DOHH2 (cell line): Measurements from ENCODE around the gene CASP7.

ENCODE experiments used
- H3F3A ChIP-seq: fragments of 200-600 bp; sonication (generic), shearing (Covaris generic); 2 replicates; pipeline ENCODE4 v1.6.0; 2016; ENCODE audit warnings: antibody characterized with exemption, mild to moderate bottlenecking; ENCODE audit not compliant: control insufficient read depth, insufficient read depth
- H3K27ac ChIP-seq: fragments of 200-600 bp; sonication (generic); 2 replicates; pipeline ENCODE4 v1.5.1; 2014; ENCODE audit warnings: low read depth, mild to moderate bottlenecking, low read length, moderate library complexity
- H3K27me3 ChIP-seq: fragments of 200-600 bp; sonication (generic); 2 replicates; pipeline ENCODE4 v1.6.1; 2014; ENCODE audit warnings: mild to moderate bottlenecking, low read length, mixed read lengths; ENCODE audit not compliant: control insufficient read depth
- H3K36me3 ChIP-seq: fragments of 200-600 bp; sonication (generic); 2 replicates; pipeline ENCODE4 v1.6.1; 2014; ENCODE audit warnings: mild to moderate bottlenecking, low read length, moderate library complexity, mixed read lengths; ENCODE audit not compliant: control insufficient read depth
- H3K4me1 ChIP-seq: fragments of 200-600 bp; sonication (generic); 2 replicates; pipeline ENCODE4 v1.6.1; 2014; ENCODE audit warnings: mild to moderate bottlenecking, low read length, mixed read lengths; ENCODE audit not compliant: control insufficient read depth
- H3K4me2 ChIP-seq: fragments of 200-600 bp; sonication (generic); 2 replicates; pipeline ENCODE4 v1.6.0; 2014; ENCODE audit warnings: mild to moderate bottlenecking, low read length, moderate library complexity
- H3K4me3 ChIP-seq: fragments of 200-600 bp; sonication (generic); 2 replicates; pipeline ENCODE4 v1.5.1; 2014; ENCODE audit warnings: mild to moderate bottlenecking, low read length, mixed read lengths
- H3K79me2 ChIP-seq: fragments of 200-600 bp; sonication (generic); 2 replicates; pipeline ENCODE4 v1.6.1; 2014; ENCODE audit warnings: mild to moderate bottlenecking, low read length, mixed read lengths; ENCODE audit not compliant: control insufficient read depth
- H3K9me2 ChIP-seq: fragments of 200-600 bp; sonication (generic); replicated peaks from 2 replicates; pipeline ENCODE4 v1.6.1; 2014; ENCODE audit warnings: mild to moderate bottlenecking, low read length, mixed read lengths; ENCODE audit not compliant: control insufficient read depth
- H3K9me3 ChIP-seq: fragments of 200-600 bp; sonication (generic); 2 replicates; pipeline ENCODE4 v1.6.1; 2014; ENCODE audit warnings: antibody characterized with exemption, low read length, mixed read lengths; ENCODE audit not compliant: control insufficient read depth, insufficient read depth
- H4K20me1 ChIP-seq: fragments of 200-600 bp; sonication (generic); 2 replicates; pipeline ENCODE4 v1.6.0; 2014; ENCODE audit warnings: low read depth, mild to moderate bottlenecking, antibody characterized with exemption, low read length, moderate library complexity; ENCODE audit not compliant: control insufficient read depth, insufficient read depth
- EZH2phosphoT487 ChIP-seq: fragments of 200-600 bp; sonication (generic); IDR thresholded peaks from 2 replicates; pipeline ENCODE4 v1.6.1; 2017; ENCODE audit warnings: borderline replicate concordance, mild to moderate bottlenecking, antibody characterized with exemption, low read length, moderate library complexity, mixed read lengths
- TF ChIP-seq, protein P1 (sequence below): fragments of 200-600 bp; sonication (generic); IDR thresholded peaks from one replicate; pipeline ENCODE4 v1.5.1; 2014; ENCODE audit warnings: antibody characterized with exemption, mild to moderate bottlenecking, low read depth, low read length; ENCODE audit not compliant: poor library complexity, severe bottlenecking

CASP7 gene

DNA sequence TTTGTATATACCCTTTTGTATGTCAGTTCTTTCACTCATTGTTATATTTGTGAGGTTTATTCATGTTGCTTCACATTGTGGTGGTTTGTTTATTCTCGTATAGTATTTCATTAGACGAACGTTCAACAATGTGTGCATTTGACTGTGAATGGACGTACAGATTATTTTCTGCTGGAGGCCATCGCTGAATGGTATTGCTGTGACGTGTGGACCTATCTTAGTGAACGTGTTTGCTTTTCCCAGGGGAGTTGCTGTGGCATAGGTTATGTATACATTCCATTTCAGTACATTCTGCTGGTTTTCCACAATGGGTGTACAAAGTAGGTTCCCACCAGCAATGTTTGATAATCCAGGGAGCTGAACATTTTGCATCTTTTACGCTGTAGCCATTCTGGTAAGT, 40.7 kb downstream of the CASP7 start:
- no peaks in the 10 kb centered on the region for H4K20me1 ChIP-seq
- no peaks in the 10 kb centered on the region for H3K27me3 ChIP-seq
- H3K4me3 ChIP-seq: no peak overlapping the region
- H3K9me2 ChIP-seq: no peaks in the 10 kb centered on the region
- H3K9me3 ChIP-seq: no peaks in the 10 kb centered on the region
- TF ChIP-seq, protein P1, sequence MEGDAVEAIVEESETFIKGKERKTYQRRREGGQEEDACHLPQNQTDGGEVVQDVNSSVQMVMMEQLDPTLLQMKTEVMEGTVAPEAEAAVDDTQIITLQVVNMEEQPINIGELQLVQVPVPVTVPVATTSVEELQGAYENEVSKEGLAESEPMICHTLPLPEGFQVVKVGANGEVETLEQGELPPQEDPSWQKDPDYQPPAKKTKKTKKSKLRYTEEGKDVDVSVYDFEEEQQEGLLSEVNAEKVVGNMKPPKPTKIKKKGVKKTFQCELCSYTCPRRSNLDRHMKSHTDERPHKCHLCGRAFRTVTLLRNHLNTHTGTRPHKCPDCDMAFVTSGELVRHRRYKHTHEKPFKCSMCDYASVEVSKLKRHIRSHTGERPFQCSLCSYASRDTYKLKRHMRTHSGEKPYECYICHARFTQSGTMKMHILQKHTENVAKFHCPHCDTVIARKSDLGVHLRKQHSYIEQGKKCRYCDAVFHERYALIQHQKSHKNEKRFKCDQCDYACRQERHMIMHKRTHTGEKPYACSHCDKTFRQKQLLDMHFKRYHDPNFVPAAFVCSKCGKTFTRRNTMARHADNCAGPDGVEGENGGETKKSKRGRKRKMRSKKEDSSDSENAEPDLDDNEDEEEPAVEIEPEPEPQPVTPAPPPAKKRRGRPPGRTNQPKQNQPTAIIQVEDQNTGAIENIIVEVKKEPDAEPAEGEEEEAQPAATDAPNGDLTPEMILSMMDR: no peak
- no peak for TF ChIP-seq EZH2phosphoT487
- no peak overlapping the region for H3K27ac ChIP-seq
- H3K36me3 ChIP-seq: no peaks in the 10 kb centered on the region
- H3F3A ChIP-seq: no peaks in the 10 kb centered on the region
- H3K79me2 ChIP-seq: no peaks in the 10 kb centered on the region
- H3K4me2 ChIP-seq: no peak overlapping the region
- peaks cover 9% of the 10 kb centered on the region for H3K4me1 ChIP-seq

DNA sequence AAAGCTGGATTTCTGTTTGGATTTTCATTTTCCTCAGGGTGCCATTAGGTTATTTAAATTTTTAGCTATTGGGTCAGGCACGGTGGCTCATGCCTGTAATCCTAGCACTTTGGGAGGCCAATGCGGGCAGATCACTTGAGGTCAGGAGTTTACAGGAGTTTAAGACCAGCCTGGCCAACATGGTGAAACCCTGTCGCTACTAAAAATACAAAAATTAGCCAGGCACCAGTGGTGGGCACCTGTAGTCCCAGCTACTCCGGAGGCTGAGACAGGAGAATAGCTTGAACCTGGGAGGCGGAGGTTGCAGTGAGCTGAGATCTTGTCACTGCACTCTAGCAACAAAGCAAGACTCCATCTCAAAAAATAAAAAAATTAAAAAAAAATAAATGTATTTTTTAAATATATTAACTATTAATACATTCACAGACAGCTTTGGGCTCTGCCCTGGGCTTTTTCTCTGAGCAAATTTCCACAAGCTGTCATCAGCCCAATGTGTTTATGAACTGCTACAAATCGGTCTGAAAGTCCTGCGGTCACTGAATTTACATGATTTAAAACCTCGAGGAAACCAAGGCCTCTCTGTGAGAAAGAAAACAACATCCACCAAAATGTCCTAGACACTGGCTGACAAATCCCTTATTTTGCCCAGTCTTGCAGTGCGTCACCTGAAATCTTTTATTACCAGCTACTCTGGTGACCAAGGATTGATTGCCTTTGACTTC, 52.6 kb downstream of the CASP7 start:
- H3K4me2 ChIP-seq: no peak overlapping the region
- no peaks in the 10 kb centered on the region for H3F3A ChIP-seq
- H3K4me3 ChIP-seq: no peak overlapping the region
- no peaks in the 10 kb centered on the region for H3K27me3 ChIP-seq
- TF ChIP-seq EZH2phosphoT487: no peak
- TF ChIP-seq, protein P1: no peak
- no peak overlapping the region for H3K27ac ChIP-seq
- H4K20me1 ChIP-seq: no peaks in the 10 kb centered on the region
- no peaks in the 10 kb centered on the region for H3K9me3 ChIP-seq
- H3K36me3 ChIP-seq: no peaks in the 10 kb centered on the region
- H3K4me1 ChIP-seq: no peaks in the 10 kb centered on the region
- H3K79me2 ChIP-seq: no peaks in the 10 kb centered on the region
- no peaks in the 10 kb centered on the region for H3K9me2 ChIP-seq

DNA sequence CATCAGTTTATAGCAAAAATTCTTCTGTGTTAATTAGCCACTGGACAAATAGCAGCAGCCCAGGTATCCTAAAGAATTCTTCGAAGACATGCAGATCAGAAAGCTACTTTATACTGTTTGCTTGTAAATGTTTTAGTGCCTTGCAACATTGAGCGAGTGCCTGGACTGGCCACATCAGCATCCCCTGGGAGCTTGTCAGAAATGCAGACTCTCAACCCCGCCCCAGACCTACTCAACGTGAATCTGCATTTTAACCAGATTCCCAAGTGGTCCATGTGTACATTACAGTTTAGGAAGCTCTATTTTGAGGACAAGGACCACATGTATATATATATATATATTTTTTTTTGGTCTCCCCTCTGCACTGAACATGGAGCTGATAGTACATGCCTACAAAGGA, 53.3 kb downstream of the CASP7 start:
- H3K79me2 ChIP-seq: no peaks in the 10 kb centered on the region
- no peak overlapping the region for H3K4me2 ChIP-seq
- H3K36me3 ChIP-seq: no peaks in the 10 kb centered on the region
- no peak for TF ChIP-seq EZH2phosphoT487
- TF ChIP-seq, protein P1: no peak
- no peaks in the 10 kb centered on the region for H3K4me1 ChIP-seq
- H3K4me3 ChIP-seq: no peak overlapping the region
- no peaks in the 10 kb centered on the region for H3K27me3 ChIP-seq
- no peaks in the 10 kb centered on the region for H3F3A ChIP-seq
- H4K20me1 ChIP-seq: no peaks in the 10 kb centered on the region
- H3K9me2 ChIP-seq: no peaks in the 10 kb centered on the region
- no peaks in the 10 kb centered on the region for H3K9me3 ChIP-seq
- H3K27ac ChIP-seq: no peak overlapping the region
